C4-2B (cell line): ENCODE data around the gene SAMD4B.

Source experiments
- ZFX ChIP-seq: fragments of 450-650 bp; IDR thresholded peaks from 2 replicates; pipeline ENCODE4 v1.6.1; 2017
- TF ChIP-seq, protein P1 (sequence below): fragments of 450-650 bp; conservative IDR thresholded peaks from 2 replicates; pipeline ENCODE4 v1.5.1; 2017; ENCODE audit warnings: mild to moderate bottlenecking

DNA sequence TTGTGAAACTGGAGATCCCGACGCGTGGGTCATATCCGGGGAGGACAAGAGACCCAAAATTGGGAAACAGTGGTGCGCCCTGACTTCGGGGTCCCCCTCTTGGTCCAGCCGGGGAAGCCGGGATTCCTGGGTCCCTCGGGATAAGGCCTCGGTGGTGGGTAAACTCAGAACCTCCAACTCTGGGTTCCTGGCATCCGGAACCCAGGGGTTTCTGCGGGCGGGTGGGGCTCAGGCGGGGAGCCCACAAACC, 65.1 kb downstream of the SAMD4B start:
- TF ChIP-seq, protein P1, sequence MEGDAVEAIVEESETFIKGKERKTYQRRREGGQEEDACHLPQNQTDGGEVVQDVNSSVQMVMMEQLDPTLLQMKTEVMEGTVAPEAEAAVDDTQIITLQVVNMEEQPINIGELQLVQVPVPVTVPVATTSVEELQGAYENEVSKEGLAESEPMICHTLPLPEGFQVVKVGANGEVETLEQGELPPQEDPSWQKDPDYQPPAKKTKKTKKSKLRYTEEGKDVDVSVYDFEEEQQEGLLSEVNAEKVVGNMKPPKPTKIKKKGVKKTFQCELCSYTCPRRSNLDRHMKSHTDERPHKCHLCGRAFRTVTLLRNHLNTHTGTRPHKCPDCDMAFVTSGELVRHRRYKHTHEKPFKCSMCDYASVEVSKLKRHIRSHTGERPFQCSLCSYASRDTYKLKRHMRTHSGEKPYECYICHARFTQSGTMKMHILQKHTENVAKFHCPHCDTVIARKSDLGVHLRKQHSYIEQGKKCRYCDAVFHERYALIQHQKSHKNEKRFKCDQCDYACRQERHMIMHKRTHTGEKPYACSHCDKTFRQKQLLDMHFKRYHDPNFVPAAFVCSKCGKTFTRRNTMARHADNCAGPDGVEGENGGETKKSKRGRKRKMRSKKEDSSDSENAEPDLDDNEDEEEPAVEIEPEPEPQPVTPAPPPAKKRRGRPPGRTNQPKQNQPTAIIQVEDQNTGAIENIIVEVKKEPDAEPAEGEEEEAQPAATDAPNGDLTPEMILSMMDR = no peak
- no peak for TF ChIP-seq ZFX
